Astrocyte (in vitro differentiated cells and primary cell): ENCODE data around the gene DNLZ.

Experiments
- CTCF ChIP-seq: IDR thresholded peaks from 2 replicates; pipeline ENCODE4 v1.5.1; 2011; ENCODE audit warnings: low read depth, mild to moderate bottlenecking, inconsistent platforms, low read length, moderate library complexity; ENCODE audit not compliant: insufficient read depth
- EZH2 ChIP-seq: IDR thresholded peaks from 2 replicates; pipeline ENCODE4 v1.6.1; 2012; ENCODE audit warnings: mild to moderate bottlenecking, low read length, inconsistent platforms; ENCODE audit not compliant: insufficient read depth

- TF ChIP-seq CTCF (no peak), EZH2 (no peak)
Measured at GRCh38 chr9:136334541-136334940, 29.0 kb downstream of the DNLZ start.
